ENCODE data around the gene IQCF6. TPM values are rescaled to one million over a fixed set of nuclear protein-coding genes. Genes with fewer than 3 reads are reported as not detected.

Gene IQCF6
- total RNA-seq, 2 donors from 2014 or later: not detected

DNA sequence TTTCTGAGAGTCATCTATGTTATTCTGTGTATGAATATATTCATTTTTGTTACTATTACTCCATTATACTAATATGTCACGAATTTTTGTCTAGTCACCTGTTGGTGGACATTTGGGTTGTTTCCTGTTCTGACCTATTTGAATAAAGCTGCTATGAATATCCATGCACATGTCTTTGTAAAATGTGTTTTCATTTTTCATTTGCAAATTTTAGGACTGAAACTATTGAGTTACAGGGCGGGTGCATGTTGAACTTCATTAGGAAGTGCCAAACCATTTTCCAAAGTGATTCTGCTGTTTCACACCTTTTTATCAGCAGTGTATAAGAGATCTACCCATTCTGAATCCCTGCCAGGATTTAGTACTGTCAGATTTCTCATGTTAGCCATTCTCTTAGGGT lies 37.7 kb upstream of the IQCF6 start:
- no peak for DNase-seq
- H3K9ac ChIP-seq (ENCODE audit: low read depth in 2 of 2, low read length in 2 of 2): no peak overlapping the region
- H3K4me1 ChIP-seq: no peaks in the 10 kb centered on the region
- no peaks in the 10 kb centered on the region for H3K9me3 ChIP-seq
- intact Hi-C loops (cut with DNase I): no loop called here
- H3K27ac ChIP-seq: no peak overlapping the region
- H3K36me3 ChIP-seq: no peaks in the 10 kb centered on the region
- H3K4me3 ChIP-seq: no peak overlapping the region
- H3K27me3 ChIP-seq: no peaks in the 10 kb centered on the region
- TF ChIP-seq, protein P1, sequence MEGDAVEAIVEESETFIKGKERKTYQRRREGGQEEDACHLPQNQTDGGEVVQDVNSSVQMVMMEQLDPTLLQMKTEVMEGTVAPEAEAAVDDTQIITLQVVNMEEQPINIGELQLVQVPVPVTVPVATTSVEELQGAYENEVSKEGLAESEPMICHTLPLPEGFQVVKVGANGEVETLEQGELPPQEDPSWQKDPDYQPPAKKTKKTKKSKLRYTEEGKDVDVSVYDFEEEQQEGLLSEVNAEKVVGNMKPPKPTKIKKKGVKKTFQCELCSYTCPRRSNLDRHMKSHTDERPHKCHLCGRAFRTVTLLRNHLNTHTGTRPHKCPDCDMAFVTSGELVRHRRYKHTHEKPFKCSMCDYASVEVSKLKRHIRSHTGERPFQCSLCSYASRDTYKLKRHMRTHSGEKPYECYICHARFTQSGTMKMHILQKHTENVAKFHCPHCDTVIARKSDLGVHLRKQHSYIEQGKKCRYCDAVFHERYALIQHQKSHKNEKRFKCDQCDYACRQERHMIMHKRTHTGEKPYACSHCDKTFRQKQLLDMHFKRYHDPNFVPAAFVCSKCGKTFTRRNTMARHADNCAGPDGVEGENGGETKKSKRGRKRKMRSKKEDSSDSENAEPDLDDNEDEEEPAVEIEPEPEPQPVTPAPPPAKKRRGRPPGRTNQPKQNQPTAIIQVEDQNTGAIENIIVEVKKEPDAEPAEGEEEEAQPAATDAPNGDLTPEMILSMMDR (IDR thresholded peaks at IDR 0.05): no peak

DNA sequence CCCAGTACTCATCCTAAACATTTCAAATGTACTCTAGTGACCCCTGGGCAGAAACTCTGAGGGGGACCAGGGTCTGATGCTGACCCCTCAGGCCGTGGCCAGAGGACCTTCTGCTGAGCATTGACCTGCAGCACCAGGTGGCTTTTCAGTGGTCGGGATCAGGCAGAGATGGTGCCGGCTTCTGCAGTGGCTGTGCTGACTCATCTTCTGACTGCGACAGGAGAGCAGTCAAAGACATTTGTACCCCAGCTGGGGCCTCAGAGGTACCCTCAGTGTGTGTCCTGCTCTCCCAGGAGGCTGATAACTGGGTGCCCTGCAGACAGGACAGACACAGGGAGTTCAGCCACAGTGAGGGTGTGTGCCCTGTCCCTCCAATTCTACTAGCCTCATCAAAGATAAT lies 36.6 kb upstream of the IQCF6 start:
- TF ChIP-seq, protein P1 (IDR thresholded peaks at IDR 0.05): no peak
- Histone ChIP-seq H3K9ac (ENCODE audit: low read depth in 2 of 2, low read length in 2 of 2) (no peak overlapping the region), H3K27me3 (no peaks in the 10 kb centered on the region), H3K9me3 (no peaks in the 10 kb centered on the region), H3K4me1 (no peaks in the 10 kb centered on the region), H3K27ac (no peak overlapping the region), H3K36me3 (no peaks in the 10 kb centered on the region), H3K4me3 (no peak overlapping the region)
- intact Hi-C loops (cut with DNase I): no loop called here
- DNase-seq: no peak

DNA sequence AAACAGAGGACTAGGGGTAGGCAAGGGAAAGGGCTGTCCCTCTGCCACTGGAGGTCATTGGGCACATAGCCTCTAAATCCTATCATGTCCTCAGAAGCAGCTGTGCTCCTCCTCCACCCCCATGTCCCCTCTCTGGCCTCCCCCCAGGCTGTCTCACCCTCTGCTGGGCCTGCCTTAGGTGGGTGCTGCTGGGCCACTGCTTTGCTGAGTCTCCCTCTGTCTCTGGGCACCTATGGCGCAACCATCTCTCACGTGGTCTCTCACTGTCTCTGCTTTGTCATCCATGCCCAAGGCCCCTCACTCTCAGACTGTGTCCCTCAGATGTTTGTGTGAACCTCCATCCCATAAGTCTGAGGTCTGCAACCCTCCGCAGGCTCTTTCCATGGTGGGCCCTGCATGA lies 35.0 kb upstream of the IQCF6 start:
- Histone ChIP-seq H3K27ac (no peak overlapping the region), H3K4me3 (no peak overlapping the region), H3K9me3 (no peaks in the 10 kb centered on the region), H3K27me3 (no peaks in the 10 kb centered on the region), H3K9ac (ENCODE audit: low read depth in 2 of 2, low read length in 2 of 2) (no peak overlapping the region), H3K4me1 (no peaks in the 10 kb centered on the region), H3K36me3 (no peaks in the 10 kb centered on the region)
- no peak for DNase-seq
- intact Hi-C loops (cut with DNase I): no loop called here
- TF ChIP-seq, protein P1 (IDR thresholded peaks at IDR 0.05): no peak

DNA sequence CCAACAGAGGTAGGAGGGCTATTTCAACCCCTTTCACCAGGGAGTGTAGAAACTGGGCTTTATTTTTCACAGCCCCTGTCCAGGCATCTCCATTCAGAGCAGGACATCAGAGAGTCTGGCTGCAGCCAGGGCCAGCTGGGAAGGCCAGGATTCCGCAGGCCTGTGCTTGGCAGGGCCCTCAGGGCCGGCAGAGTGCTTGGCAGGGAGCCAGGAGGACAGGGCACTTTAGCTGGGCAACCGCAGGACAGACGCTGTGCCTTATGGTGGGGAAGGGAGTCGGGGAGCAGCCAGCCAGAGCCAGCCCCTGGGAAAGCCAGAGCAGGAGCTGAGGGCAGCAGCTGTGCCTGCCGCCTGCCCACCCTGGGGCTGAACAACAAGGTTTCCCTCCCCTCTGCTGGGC lies 34.5 kb upstream of the IQCF6 start:
- no peaks in the 10 kb centered on the region for H3K36me3 ChIP-seq
- H3K9ac ChIP-seq (ENCODE audit: low read depth in 2 of 2, low read length in 2 of 2): no peak overlapping the region
- DNase-seq: no peak
- H3K4me3 ChIP-seq: no peak overlapping the region
- no peak overlapping the region for H3K27ac ChIP-seq
- no peaks in the 10 kb centered on the region for H3K4me1 ChIP-seq
- no peaks in the 10 kb centered on the region for H3K27me3 ChIP-seq
- intact Hi-C loops (cut with DNase I): no loop called here
- H3K9me3 ChIP-seq: no peaks in the 10 kb centered on the region
- TF ChIP-seq, protein P1 (IDR thresholded peaks at IDR 0.05): no peak

DNA sequence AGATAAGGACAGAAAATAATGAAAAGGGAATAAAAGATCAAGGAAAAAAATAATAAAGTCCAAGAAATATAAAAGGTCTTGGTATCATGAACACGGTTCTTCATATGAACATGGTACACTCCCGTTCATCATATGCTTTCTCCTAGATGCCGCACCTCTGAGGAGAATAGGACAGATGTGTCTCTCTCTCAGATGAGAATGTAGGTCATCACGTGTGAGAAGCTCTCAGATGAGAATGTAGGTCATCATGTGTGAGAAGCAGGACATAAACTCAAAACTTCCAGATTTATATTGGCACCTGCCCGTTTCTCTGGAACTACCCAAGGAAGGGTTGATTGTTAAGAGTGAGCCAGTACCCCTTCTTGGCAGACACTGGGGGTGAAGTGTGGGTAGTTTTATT lies 29.9 kb upstream of the IQCF6 start:
- Histone ChIP-seq H3K9me3 (no peaks in the 10 kb centered on the region), H3K27me3 (no peaks in the 10 kb centered on the region), H3K4me3 (no peak overlapping the region), H3K36me3 (no peaks in the 10 kb centered on the region), H3K9ac (ENCODE audit: low read depth in 2 of 2, low read length in 2 of 2) (no peak overlapping the region), H3K27ac (no peak overlapping the region), H3K4me1 (no peaks in the 10 kb centered on the region)
- TF ChIP-seq, protein P1 (IDR thresholded peaks at IDR 0.05): no peak
- no peak for DNase-seq
- intact Hi-C loops (cut with DNase I): loop anchor here (10.0 kb wide), 1 partner anchor 304 kb away; the partner anchor contains the start of gene DCAF1

Measured in colonic mucosa (tissue), 4 donors.